Large intestine (tissue), 3 donors: ENCODE data around the gene PPP1R15B. TPM values are rescaled to one million over a fixed set of nuclear protein-coding genes. Genes with fewer than 3 reads are reported as not detected.

ENCODE experiments used
- DNase-seq, 2 donors: peaks; one replicate each; pipeline versions ENCODE4 v3.0.0 to v3.0.0-alpha.2; 2013
- H3K27ac ChIP-seq: one replicate; pipeline ENCODE4 v1.5.1; 2013; ENCODE audit warnings: low read length
- H3K27me3 ChIP-seq: 2 replicates; pipeline ENCODE4 v1.6.1; 2013; ENCODE audit warnings: low read length; ENCODE audit not compliant: control insufficient read depth, insufficient read depth
- H3K36me3 ChIP-seq: 2 replicates; pipeline ENCODE4 v1.6.1; 2013; ENCODE audit warnings: low read length; ENCODE audit not compliant: control insufficient read depth, insufficient read depth
- H3K4me1 ChIP-seq: one replicate; pipeline ENCODE4 v1.6.1; 2013; ENCODE audit warnings: low read length; ENCODE audit not compliant: control insufficient read depth, insufficient read depth
- H3K4me3 ChIP-seq: one replicate; pipeline ENCODE4 v1.5.1; 2013; ENCODE audit warnings: low read length
- H3K9me3 ChIP-seq: one replicate; pipeline ENCODE4 v1.6.1; 2013; ENCODE audit warnings: mild to moderate bottlenecking, low read depth, low read length, moderate library complexity; ENCODE audit not compliant: control insufficient read depth
- WGBS: methylation state at CpG from one replicate; pipeline ENCODE4 v1.1.5; 2013; ENCODE audit warnings: low lambda C conversion rate; ENCODE audit not compliant: insufficient coverage; 5-methylcytosine and 5-hydroxymethylcytosine counted together
- polyA plus RNA-seq: library from polyadenylated mRNA; unstranded; fragments of 120-200 nt; gene quantifications from one replicate; pipeline ENCODE4 v1.2.1, GENCODE V29; 2013

PPP1R15B gene
- polyA plus RNA-seq, 1 donor = 46.4 TPM

GRCh38 chr1:204420039-204421004 lies 8.7 kb upstream of the PPP1R15B start:
- WGBS = 17% methylated on average over 1 of the region's 7 CpGs

GRCh38 chr1:204419064-204419403 lies 7.4 kb upstream of the PPP1R15B start:
- no peak for DNase-seq
- Histone ChIP-seq H3K4me1 (peaks cover 19% of the 10 kb centered on the region), H3K36me3 (peaks cover 21% of the 10 kb centered on the region), H3K27ac (no peak overlapping the region), H3K4me3 (no peak overlapping the region), H3K9me3 (no peaks in the 10 kb centered on the region), H3K27me3 (no peaks in the 10 kb centered on the region)

More at GRCh38 chr1:204420039-204421004, 8.7 kb upstream of the PPP1R15B start:
- peaks cover 34% of the 10 kb centered on the region for H3K36me3 ChIP-seq
- no peak overlapping the region for H3K4me3 ChIP-seq
- no peaks in the 10 kb centered on the region for H3K9me3 ChIP-seq
- DNase-seq = no peak
- H3K27me3 ChIP-seq = no peaks in the 10 kb centered on the region
- H3K27ac ChIP-seq = no peak overlapping the region
- peaks cover 23% of the 10 kb centered on the region for H3K4me1 ChIP-seq

GRCh38 chr1:204418174-204419063 lies 6.8 kb upstream of the PPP1R15B start:
- Histone ChIP-seq H3K36me3 (peaks cover 15% of the 10 kb centered on the region), H3K4me1 (peaks cover 19% of the 10 kb centered on the region), H3K9me3 (no peaks in the 10 kb centered on the region), H3K4me3 (no peak overlapping the region), H3K27ac (peak overlapping the region; percentile 83), H3K27me3 (no peaks in the 10 kb centered on the region)
- DNase-seq = no peak
- WGBS = 80% methylated on average over 1 of the region's 10 CpGs

GRCh38 chr1:204417074-204417997 lies 5.7 kb upstream of the PPP1R15B start:
- Histone ChIP-seq H3K27ac (peak overlapping the region; percentile 83), H3K4me3 (peak overlapping the region; percentile 17), H3K9me3 (no peaks in the 10 kb centered on the region), H3K36me3 (peaks cover 8% of the 10 kb centered on the region), H3K4me1 (peaks cover 19% of the 10 kb centered on the region), H3K27me3 (no peaks in the 10 kb centered on the region)
- 40% methylated on average over 1 of the region's 10 CpGs for WGBS
- peak; percentile 78 to 85 for DNase-seq

GRCh38 chr1:204416589-204417073 lies 5.0 kb upstream of the PPP1R15B start:
- H3K27me3 ChIP-seq = no peaks in the 10 kb centered on the region
- peak overlapping the region; percentile 83 for H3K27ac ChIP-seq
- H3K36me3 ChIP-seq = peaks cover 5% of the 10 kb centered on the region
- DNase-seq = no peak
- no peak overlapping the region for H3K4me3 ChIP-seq
- H3K4me1 ChIP-seq = peaks cover 19% of the 10 kb centered on the region
- H3K9me3 ChIP-seq = no peaks in the 10 kb centered on the region

- Histone ChIP-seq H3K36me3 (no peaks in the 10 kb centered on the region), H3K4me3 (no peak overlapping the region), H3K27me3 (no peaks in the 10 kb centered on the region), H3K27ac (no peak overlapping the region), H3K4me1 (peaks cover 19% of the 10 kb centered on the region), H3K9me3 (no peaks in the 10 kb centered on the region)
- DNase-seq = no peak
- WGBS = no CpG with 5 or more reads among the region's 3 CpGs
These were observed 3.7 kb upstream of the PPP1R15B start for GRCh38 chr1:204415351-204415750.

GRCh38 chr1:204414016-204414415 lies 2.4 kb upstream of the PPP1R15B start:
- Histone ChIP-seq H3K9me3 (no peaks in the 10 kb centered on the region), H3K27me3 (no peaks in the 10 kb centered on the region), H3K36me3 (no peaks in the 10 kb centered on the region), H3K4me3 (no peak overlapping the region), H3K4me1 (peaks cover 19% of the 10 kb centered on the region), H3K27ac (no peak overlapping the region)
- DNase-seq = no peak

GRCh38 chr1:204413170-204413535 lies 1.5 kb upstream of the PPP1R15B start:
- Histone ChIP-seq H3K4me1 (peaks cover 14% of the 10 kb centered on the region), H3K9me3 (no peaks in the 10 kb centered on the region), H3K27ac (no peak overlapping the region), H3K27me3 (no peaks in the 10 kb centered on the region), H3K36me3 (no peaks in the 10 kb centered on the region), H3K4me3 (no peak overlapping the region)
- no CpG with 5 or more reads among the region's 1 CpG for WGBS
- no peak for DNase-seq

- Histone ChIP-seq H3K9me3 (no peaks in the 10 kb centered on the region), H3K4me3 (peak overlapping the region; percentile 95), H3K36me3 (peaks cover under 1% of the 10 kb centered on the region), H3K27ac (peak overlapping the region; percentile 99), H3K4me1 (no peaks in the 10 kb centered on the region), H3K27me3 (no peaks in the 10 kb centered on the region)
- peak in 1 of 2 donors; percentile 71 for DNase-seq
- WGBS = no CpG with 5 or more reads among the region's 38 CpGs
These were observed 748 bp downstream of the PPP1R15B start for GRCh38 chr1:204410688-204411450.
